GM12872 (cell line): ENCODE results near the gene TRIM38.

ENCODE experiments used
- TF ChIP-seq, protein P1 (sequence below): IDR thresholded peaks from 3 replicates; pipeline ENCODE4 v1.5.1; 2011; ENCODE audit warnings: low read depth, mild to moderate bottlenecking, low read length, moderate library complexity; ENCODE audit not compliant: insufficient read depth

The TRIM38 gene

DNA sequence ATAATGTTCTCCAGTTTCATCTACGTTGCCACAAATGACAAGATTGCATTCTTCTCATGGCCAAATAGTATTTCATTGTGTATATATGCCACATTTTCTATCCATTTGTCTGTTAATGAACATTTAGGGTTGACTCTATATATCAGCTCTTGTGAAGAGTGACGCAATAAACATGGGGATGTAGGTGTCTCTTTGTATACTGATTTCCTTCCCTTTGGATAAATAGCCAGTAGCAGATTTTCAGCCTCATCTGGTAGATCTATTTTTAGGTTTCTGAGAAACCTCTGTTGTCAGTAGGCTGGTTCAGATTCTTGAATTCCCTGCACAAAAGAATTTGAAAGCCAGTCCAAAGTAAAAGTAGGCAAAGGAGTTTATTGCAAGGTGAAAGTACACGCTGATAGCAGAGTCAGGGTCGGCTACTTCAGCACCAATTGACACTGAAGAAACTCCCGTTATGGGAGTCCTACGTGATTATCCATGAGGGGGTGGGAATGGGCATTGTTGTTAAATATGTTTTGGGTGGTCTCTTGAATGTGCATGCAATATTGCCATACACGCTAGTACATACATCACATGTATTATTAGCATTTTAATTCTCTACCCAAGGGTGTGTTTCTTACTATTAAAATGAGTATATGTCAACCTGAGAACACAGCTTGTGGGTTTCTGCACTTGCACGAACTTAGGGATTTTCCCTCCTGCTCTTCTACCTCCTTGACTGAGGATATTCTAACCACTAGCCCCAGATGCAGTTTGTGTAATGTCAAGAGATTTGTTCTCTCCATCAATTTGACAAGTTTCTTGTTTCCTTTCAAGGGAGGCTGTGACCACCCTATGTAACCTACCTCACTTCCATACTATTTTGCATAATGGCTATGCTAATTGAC is 17.7 kb upstream of the TRIM38 start:
- TF ChIP-seq, protein P1, sequence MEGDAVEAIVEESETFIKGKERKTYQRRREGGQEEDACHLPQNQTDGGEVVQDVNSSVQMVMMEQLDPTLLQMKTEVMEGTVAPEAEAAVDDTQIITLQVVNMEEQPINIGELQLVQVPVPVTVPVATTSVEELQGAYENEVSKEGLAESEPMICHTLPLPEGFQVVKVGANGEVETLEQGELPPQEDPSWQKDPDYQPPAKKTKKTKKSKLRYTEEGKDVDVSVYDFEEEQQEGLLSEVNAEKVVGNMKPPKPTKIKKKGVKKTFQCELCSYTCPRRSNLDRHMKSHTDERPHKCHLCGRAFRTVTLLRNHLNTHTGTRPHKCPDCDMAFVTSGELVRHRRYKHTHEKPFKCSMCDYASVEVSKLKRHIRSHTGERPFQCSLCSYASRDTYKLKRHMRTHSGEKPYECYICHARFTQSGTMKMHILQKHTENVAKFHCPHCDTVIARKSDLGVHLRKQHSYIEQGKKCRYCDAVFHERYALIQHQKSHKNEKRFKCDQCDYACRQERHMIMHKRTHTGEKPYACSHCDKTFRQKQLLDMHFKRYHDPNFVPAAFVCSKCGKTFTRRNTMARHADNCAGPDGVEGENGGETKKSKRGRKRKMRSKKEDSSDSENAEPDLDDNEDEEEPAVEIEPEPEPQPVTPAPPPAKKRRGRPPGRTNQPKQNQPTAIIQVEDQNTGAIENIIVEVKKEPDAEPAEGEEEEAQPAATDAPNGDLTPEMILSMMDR = no peak

GRCh38 chr6:25946631-25947030 is 16.0 kb upstream of the TRIM38 start:
- TF ChIP-seq, protein P1 = no peak

DNA sequence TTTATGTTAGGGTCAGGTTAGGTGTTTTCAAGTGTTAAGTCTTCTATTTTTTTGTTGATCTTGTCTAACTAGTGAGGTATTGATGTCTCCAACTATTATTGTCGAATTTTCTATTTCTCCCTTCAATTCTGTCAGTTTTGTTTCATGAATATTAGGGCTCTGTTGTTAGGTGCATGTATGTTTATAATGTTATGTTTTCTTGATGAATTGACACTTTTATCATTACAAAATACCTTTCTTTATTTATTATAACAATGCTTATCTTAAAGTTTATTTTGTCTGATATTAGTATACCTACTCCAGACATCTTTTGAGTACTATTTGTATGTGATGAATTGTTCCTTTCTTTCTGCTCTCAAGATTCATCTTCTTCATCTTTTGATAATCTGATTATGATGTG is 12.9 kb upstream of the TRIM38 start:
- TF ChIP-seq, protein P1 = no peak

DNA sequence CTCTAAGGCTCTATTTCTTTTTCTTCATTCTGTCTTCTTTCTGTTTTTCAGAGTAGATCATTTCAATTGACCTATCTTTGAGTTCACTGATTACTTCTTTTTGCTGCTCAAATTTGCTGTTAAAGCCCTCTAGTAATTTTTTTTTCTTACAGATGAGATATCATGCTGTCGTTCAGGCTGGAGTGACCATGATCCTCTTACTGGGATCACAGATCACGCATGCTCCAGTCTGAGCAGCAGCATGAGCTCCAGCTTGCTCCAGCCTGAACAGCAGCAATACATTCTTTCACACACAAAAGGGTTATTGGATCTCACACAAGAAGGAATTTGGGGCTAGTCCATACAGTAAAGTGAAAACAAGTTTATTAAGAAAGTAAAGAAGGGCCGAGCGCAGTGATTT is 12.3 kb upstream of the TRIM38 start:
- TF ChIP-seq, protein P1 = no peak

GRCh38 chr6:25951296-25952032 is 11.1 kb upstream of the TRIM38 start:
- TF ChIP-seq, protein P1 = no peak

GRCh38 chr6:25952535-25952934 is 10.1 kb upstream of the TRIM38 start:
- TF ChIP-seq, protein P1 = no peak

GRCh38 chr6:25953733-25954132 is 8.9 kb upstream of the TRIM38 start:
- TF ChIP-seq, protein P1 = no peak
